ENCODE results near the gene VPS13D.

VPS13D gene

GRCh38 chr1:12202190-12202497 is 27.7 kb upstream of the VPS13D start:
- no peaks in the 10 kb centered on the region for H3K27me3 ChIP-seq (ENCODE audit: insufficient read depth, poor library complexity, severe bottlenecking)
- H3K4me1 ChIP-seq (ENCODE audit: insufficient read depth, poor library complexity, severe bottlenecking) = no peaks in the 10 kb centered on the region
- no peak for TF ChIP-seq CTCF (IDR thresholded peaks at IDR 0.05; ENCODE audit: poor library complexity, severe bottlenecking)
- ATAC-seq (ENCODE audit: low read depth) = no peak
- no peak for DNase-seq (ENCODE audit: low spot score)
- no peak overlapping the region for H3K4me3 ChIP-seq (ENCODE audit: severe bottlenecking)
- no peaks in the 10 kb centered on the region for H3K9me3 ChIP-seq (ENCODE audit: severe bottlenecking)
- H3K27ac ChIP-seq (ENCODE audit: poor library complexity, severe bottlenecking) = no peak overlapping the region
- no peaks in the 10 kb centered on the region for H3K36me3 ChIP-seq (ENCODE audit: low read depth)

GRCh38 chr1:12202577-12202976 is 27.3 kb upstream of the VPS13D start:
- no peak for TF ChIP-seq CTCF (IDR thresholded peaks at IDR 0.05; ENCODE audit: poor library complexity, severe bottlenecking)
- no peaks in the 10 kb centered on the region for H3K9me3 ChIP-seq (ENCODE audit: severe bottlenecking)
- no peaks in the 10 kb centered on the region for H3K4me1 ChIP-seq (ENCODE audit: insufficient read depth, poor library complexity, severe bottlenecking)
- no peak for DNase-seq (ENCODE audit: low spot score)
- H3K36me3 ChIP-seq (ENCODE audit: low read depth) = no peaks in the 10 kb centered on the region
- H3K27ac ChIP-seq (ENCODE audit: poor library complexity, severe bottlenecking) = no peak overlapping the region
- H3K27me3 ChIP-seq (ENCODE audit: insufficient read depth, poor library complexity, severe bottlenecking) = no peaks in the 10 kb centered on the region
- ATAC-seq (ENCODE audit: low read depth) = no peak
- no peak overlapping the region for H3K4me3 ChIP-seq (ENCODE audit: severe bottlenecking)

GRCh38 chr1:12203216-12204007 is 26.4 kb upstream of the VPS13D start:
- DNase-seq (ENCODE audit: low spot score) (no peak), ATAC-seq (ENCODE audit: low read depth) (no peak)
- Histone ChIP-seq H3K9me3 (ENCODE audit: severe bottlenecking) (no peaks in the 10 kb centered on the region), H3K27ac (ENCODE audit: poor library complexity, severe bottlenecking) (no peak overlapping the region), H3K4me1 (ENCODE audit: insufficient read depth, poor library complexity, severe bottlenecking) (no peaks in the 10 kb centered on the region), H3K36me3 (ENCODE audit: low read depth) (no peaks in the 10 kb centered on the region), H3K27me3 (ENCODE audit: insufficient read depth, poor library complexity, severe bottlenecking) (no peaks in the 10 kb centered on the region), H3K4me3 (ENCODE audit: severe bottlenecking) (no peak overlapping the region)
- TF ChIP-seq CTCF (IDR thresholded peaks at IDR 0.05; ENCODE audit: poor library complexity, severe bottlenecking) = no peak

- Histone ChIP-seq H3K4me1 (ENCODE audit: insufficient read depth, poor library complexity, severe bottlenecking) (no peaks in the 10 kb centered on the region), H3K27me3 (ENCODE audit: insufficient read depth, poor library complexity, severe bottlenecking) (no peaks in the 10 kb centered on the region), H3K4me3 (ENCODE audit: severe bottlenecking) (no peak overlapping the region), H3K9me3 (ENCODE audit: severe bottlenecking) (no peaks in the 10 kb centered on the region), H3K36me3 (ENCODE audit: low read depth) (no peaks in the 10 kb centered on the region), H3K27ac (ENCODE audit: poor library complexity, severe bottlenecking) (no peak overlapping the region)
- no peak for ATAC-seq (ENCODE audit: low read depth)
- DNase-seq (ENCODE audit: low spot score) = no peak
- TF ChIP-seq CTCF (IDR thresholded peaks at IDR 0.05; ENCODE audit: poor library complexity, severe bottlenecking) = no peak
These were observed 25.7 kb upstream of the VPS13D start for GRCh38 chr1:12204140-12204539.
